A549 (cell line): Measurements from ENCODE around the gene TMEM19. TPM values are rescaled to one million over a fixed set of nuclear protein-coding genes. Genes with fewer than 3 reads are reported as not detected.

Experiments used
- ATAC-seq, 2 experiments: fragments of 200-7000 bp in 1 of 2; fragments of >200 bp in 1 of 2; cut with Nextera tagmentation in 1 of 2; cut with Tn5 transposase in 1 of 2; 3 replicates each; pipeline versions ENCODE4 v1.8.0 to v1.9.1; 2018 to 2020; ENCODE audit warnings: mild to moderate bottlenecking in 1 of 2, moderate library complexity in 1 of 2
- CTCF ChIA-PET: fragments of 300-600 bp; sonication (Branson Sonifier 250); formaldehyde crosslinking; extraction: SDS; loops from one replicate; lab custom pipeline; 2021; ENCODE audit warnings: antibody characterized with exemption, inconsistent platforms; lab: Yijun Ruan, JAX
- POLR2A ChIA-PET: fragments of 350-600 bp; formaldehyde crosslinking; extraction: SDS; loops from one replicate; lab custom pipeline; 2021; ENCODE audit warnings: antibody characterized with exemption, inconsistent platforms; lab: Yijun Ruan, JAX
- DNase-seq, 2 experiments: peaks; one replicate each; pipeline versions ENCODE4 v3.0.0 to v3.0.0-alpha.2; 2011 to 2016; ENCODE audit warnings: low read depth in 1 of 2, low spot score in 1 of 2
- FAIRE-seq: peaks from 2 replicates; lab custom pipeline; 2011; peaks lifted over from hg19 to GRCh38; lab: Jason Lieb, UNC
- H3K27ac ChIP-seq, 2 experiments: fragments of >200 bp; sonication (Bioruptor Twin); formaldehyde crosslinking; 3 replicates each; pipeline ENCODE4 v1.5.1; 2016 to 2017
- H3K4me1 ChIP-seq: fragments of >200 bp; sonication (Bioruptor Twin); formaldehyde crosslinking; 3 replicates; pipeline ENCODE4 v1.6.1; 2016
- H3K4me2 ChIP-seq: fragments of >200 bp; sonication (Bioruptor Twin); formaldehyde crosslinking; 3 replicates; pipeline ENCODE4 v1.6.1; 2016
- H3K4me3 ChIP-seq: fragments of >200 bp; sonication (Bioruptor Twin); formaldehyde crosslinking; 3 replicates; pipeline ENCODE4 v1.5.1; 2016
- H3K9me3 ChIP-seq: fragments of >200 bp; sonication (Bioruptor Twin); formaldehyde crosslinking; 3 replicates; pipeline ENCODE4 v1.6.1; 2016
- CBX2 ChIP-seq: fragments of 200-600 bp; sonication (generic); IDR thresholded peaks from 2 replicates; pipeline ENCODE4 v1.6.1; 2016; ENCODE audit warnings: low read depth, mild to moderate bottlenecking, borderline replicate concordance
- CTCF ChIP-seq: fragments of >200 bp; sonication (Bioruptor Twin); formaldehyde crosslinking; IDR thresholded peaks from 3 replicates; pipeline ENCODE4 v1.5.1; 2016
- FOSB ChIP-seq: fragments of 250-450 bp; sonication (Bioruptor Pico); IDR thresholded peaks from 2 replicates; pipeline ENCODE4 v1.5.0; 2020; ENCODE audit warnings: mild to moderate bottlenecking, moderate library complexity
- FOXS1 ChIP-seq: fragments of 250-450 bp; sonication (Bioruptor Pico); IDR thresholded peaks from 2 replicates; pipeline ENCODE4 v1.5.0; 2020; ENCODE audit warnings: mild to moderate bottlenecking, moderate library complexity
- GATA3 ChIP-seq: IDR thresholded peaks from 2 replicates; pipeline ENCODE4 v1.6.1; 2012; ENCODE audit warnings: borderline replicate concordance
- HDAC2 ChIP-seq: fragments of 200-600 bp; sonication (generic); IDR thresholded peaks from 2 replicates; pipeline ENCODE4 v1.6.1; 2016
- HES2 ChIP-seq: fragments of >200 bp; sonication (Bioruptor Twin); formaldehyde crosslinking; IDR thresholded peaks from 2 replicates; pipeline ENCODE4 v1.6.1; 2016
- HOXA7 ChIP-seq: fragments of 250-450 bp; sonication (Bioruptor Pico); IDR thresholded peaks from 2 replicates; pipeline ENCODE4 v1.5.0; 2020; ENCODE audit warnings: mild to moderate bottlenecking, moderate library complexity
- HOXB5 ChIP-seq: fragments of 250-450 bp; sonication (Bioruptor Pico); IDR thresholded peaks from 2 replicates; pipeline ENCODE4 v1.5.0; 2020; ENCODE audit warnings: mild to moderate bottlenecking, moderate library complexity
- KDM1A ChIP-seq: fragments of 200-600 bp; sonication (generic); IDR thresholded peaks from 2 replicates; pipeline ENCODE4 v1.6.1; 2016; ENCODE audit warnings: low read depth, mild to moderate bottlenecking
- MAFK ChIP-seq: fragments of 450-650 bp; IDR thresholded peaks from 2 replicates; pipeline ENCODE4 v1.6.1; 2014; ENCODE audit not compliant: partially characterized antibody
- PBX3 ChIP-seq: IDR thresholded peaks from 2 replicates; pipeline ENCODE4 v1.6.1; 2012
- RAD21 ChIP-seq, 2 experiments: fragments of >200 bp in 1 of 2; sonication (Bioruptor Twin) in 1 of 2; formaldehyde crosslinking in 1 of 2; IDR thresholded peaks in 1 of 2; conservative IDR thresholded peaks in 1 of 2; 2 replicates in 1 of 2; 3 replicates in 1 of 2; pipeline ENCODE4 v1.6.1; 2012 to 2018; ENCODE audit warnings: inconsistent platforms in 1 of 2
- RCOR1 ChIP-seq: fragments of 150-350 bp; IDR thresholded peaks from 2 replicates; pipeline ENCODE4 v1.6.1; 2014; ENCODE audit warnings: antibody characterized with exemption, low read length, low read depth
- RNF2 ChIP-seq: fragments of 200-600 bp; sonication (generic); IDR thresholded peaks from 2 replicates; pipeline ENCODE4 v1.6.1; 2016; ENCODE audit warnings: low read depth, mild to moderate bottlenecking, antibody characterized with exemption, moderate library complexity, borderline replicate concordance
- SMC3 ChIP-seq: fragments of >200 bp; sonication (Bioruptor Twin); formaldehyde crosslinking; IDR thresholded peaks from 3 replicates; pipeline ENCODE4 v1.6.1; 2018; ENCODE audit warnings: inconsistent platforms
- WGBS: methylation state at CpG from one replicate; pipeline ENCODE4 v1.1.6; 2017; ENCODE audit errors: missing lambda C conversion rate; 5-methylcytosine and 5-hydroxymethylcytosine counted together
- polyA plus RNA-seq, 4 experiments: library from polyadenylated mRNA; depleted of rRNA in 3 of 4; stranded (reverse); fragments of >200 nt; fragmentation: RNase III in 1 of 4; extraction: RNeasy Plus Mini Kit Qiagen cat#74134 plus additional on column Dnase treatment in 1 of 4; gene quantifications; 2 replicates in 3 of 4; 3 replicates in 1 of 4; pipeline ENCODE4 v1.2.3, GENCODE V29; 2011 to 2017

The TMEM19 gene
- polyA plus RNA-seq, 2 of the 4 experiments (the other 2 are of a cell fraction), result 43.2 to 78.8 TPM

GRCh38 chr12:71636704-71637115 lies 49.2 kb upstream of the TMEM19 start:
- H3K4me1 ChIP-seq, result no peaks in the 10 kb centered on the region
- no peak overlapping the region for H3K4me2 ChIP-seq
- 28% methylated on average over 3 of the region's 3 CpGs for WGBS
- POLR2A ChIA-PET, result interaction anchor here (0.5 to 0.9 kb wide), 3 partner anchors 28 to 49 kb away, joined by 3 to 5 read pairs (median 4); partner anchors contain the start of genes THAP2 and TMEM19
- FAIRE-seq (peak; percentile 77), ATAC-seq (peak; percentile 52 to 78; a peak in 5 of 6 replicates), DNase-seq (peak; percentile 36 to 78)
- no peak overlapping the region for H3K4me3 ChIP-seq
- no peak overlapping the region for H3K27ac ChIP-seq
- no peaks in the 10 kb centered on the region for H3K9me3 ChIP-seq
- CTCF ChIA-PET, result interaction anchor here (0.6 to 3.9 kb wide), 29 partner anchors 8 to 419 kb away, joined by 3 to 28 read pairs (median 4); partner anchors contain the start of genes RAB21, THAP2, TMEM19 and ZFC3H1
- TF ChIP-seq KDM1A, result no peak
- no peak for TF ChIP-seq RCOR1
- TF ChIP-seq RAD21 (conservative IDR thresholded peaks at IDR 0.05 in 1 of 2, IDR thresholded peaks at IDR 0.05 in 1 of 2), result peak; percentile 59 to 66; a peak in 4 of 5 replicates
- TF ChIP-seq CTCF, result peak; percentile 81
- no peak for TF ChIP-seq PBX3
- TF ChIP-seq GATA3, result no peak
- TF ChIP-seq HES2, result no peak
- peak; percentile 50 for TF ChIP-seq SMC3
- no peak for TF ChIP-seq CBX2
- TF ChIP-seq FOSB, result 0 out of 2 replicates have a peak, but pooled peaks have one; percentile 22
- 0 out of 2 replicates have a peak, but pooled peaks have one; percentile 42 for TF ChIP-seq HOXB5 (CRISPR knock-in tag)
- no peak for TF ChIP-seq HOXA7 (CRISPR knock-in tag)
- TF ChIP-seq HDAC2, result no peak
- TF ChIP-seq FOXS1 (CRISPR knock-in tag), result no peak
- no peak for TF ChIP-seq RNF2

- ChIA-PET CTCF (interaction anchor here (0.7 to 3.9 kb wide), 3 partner anchors 11 to 222 kb away, joined by 3 to 26 read pairs (median 7); no protein-coding TSS in a partner anchor), POLR2A (no interaction called here)
- DNase-seq (no peak), FAIRE-seq (no peak), ATAC-seq (no peak)
- Histone ChIP-seq H3K4me1 (no peaks in the 10 kb centered on the region), H3K4me3 (no peak overlapping the region), H3K4me2 (no peak overlapping the region), H3K9me3 (no peaks in the 10 kb centered on the region), H3K27ac (no peak overlapping the region)
- TF ChIP-seq HDAC2 (no peak), MAFK (peak; percentile 76)
Measured at GRCh38 chr12:71638499-71638898, 47.4 kb upstream of the TMEM19 start.

- POLR2A ChIA-PET, result no interaction called here
- peak; percentile 94 for ATAC-seq
- Histone ChIP-seq H3K9me3 (no peaks in the 10 kb centered on the region), H3K27ac (no peak overlapping the region), H3K4me2 (no peak overlapping the region), H3K4me3 (no peak overlapping the region), H3K4me1 (no peaks in the 10 kb centered on the region)
- no peak for FAIRE-seq
- CTCF ChIA-PET, result interaction anchor here (0.7 to 2.7 kb wide), 2 partner anchors 12 to 107 kb away, joined by 3 to 18 read pairs; no protein-coding TSS in a partner anchor
- WGBS, result 87% methylated on average over 2 of the region's 2 CpGs
- TF ChIP-seq CTCF (peak; percentile 28; the same call in 2 of the 3 replicates), RAD21 (conservative IDR thresholded peaks at IDR 0.05 in 1 of 2, IDR thresholded peaks at IDR 0.05 in 1 of 2) (no peak), SMC3 (0 out of 3 replicates have a peak, but pooled peaks have one; percentile 13)
- DNase-seq, result peak; percentile 13 to 39
Measured at GRCh38 chr12:71639341-71639760, 46.5 kb upstream of the TMEM19 start.
